Fibroblast of mammary gland (primary cell): ENCODE results near the gene ZNF723.
"Not testable (repeated sequence)": the region's sequence is repeated elsewhere in the genome, so short reads cannot be mapped to it uniquely, and the experiment has no call there.

Source experiments
- DNase-seq: peaks from one replicate; pipeline ENCODE4 v3.0.0-alpha.2; 2010; ENCODE audit warnings: low read depth
- H3K4me3 ChIP-seq: 2 replicates; pipeline ENCODE4 v1.5.1; 2011; ENCODE audit warnings: low read depth, mild to moderate bottlenecking, low read length, moderate library complexity; ENCODE audit not compliant: control insufficient read depth
- CTCF ChIP-seq: conservative IDR thresholded peaks from 2 replicates; pipeline ENCODE4 v1.5.1; 2011; ENCODE audit warnings: low read depth, low read length, inconsistent platforms; ENCODE audit not compliant: control insufficient read depth, insufficient read depth

ZNF723 gene

GRCh38 chr19:22814124-22814523 lies 18.0 kb upstream of the ZNF723 start:
- no peak overlapping the region for H3K4me3 ChIP-seq
- no peak for TF ChIP-seq CTCF
- no peak for DNase-seq

DNA sequence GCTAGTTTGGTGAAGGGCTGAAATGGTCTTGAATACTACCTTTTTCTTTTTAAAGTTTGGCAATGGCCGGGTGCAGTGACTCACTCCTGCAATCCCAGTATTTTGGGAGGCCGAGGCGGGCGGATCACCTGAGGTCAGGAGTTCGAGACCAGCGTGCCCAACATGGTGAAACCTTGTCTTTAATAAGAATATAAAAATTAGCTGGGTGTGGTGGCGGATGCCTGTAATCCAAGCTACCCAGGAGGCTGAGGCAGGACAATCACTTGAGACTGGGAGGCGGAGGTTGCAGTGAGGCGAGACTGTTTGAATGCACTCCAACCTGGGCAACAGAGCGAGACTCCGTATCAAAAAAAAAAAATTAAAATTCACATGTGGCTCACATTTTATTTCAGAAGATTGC lies 880 bp upstream of the ZNF723 start:
- no peak for DNase-seq
- TF ChIP-seq CTCF, result no peak
- no peak overlapping the region for H3K4me3 ChIP-seq

DNA sequence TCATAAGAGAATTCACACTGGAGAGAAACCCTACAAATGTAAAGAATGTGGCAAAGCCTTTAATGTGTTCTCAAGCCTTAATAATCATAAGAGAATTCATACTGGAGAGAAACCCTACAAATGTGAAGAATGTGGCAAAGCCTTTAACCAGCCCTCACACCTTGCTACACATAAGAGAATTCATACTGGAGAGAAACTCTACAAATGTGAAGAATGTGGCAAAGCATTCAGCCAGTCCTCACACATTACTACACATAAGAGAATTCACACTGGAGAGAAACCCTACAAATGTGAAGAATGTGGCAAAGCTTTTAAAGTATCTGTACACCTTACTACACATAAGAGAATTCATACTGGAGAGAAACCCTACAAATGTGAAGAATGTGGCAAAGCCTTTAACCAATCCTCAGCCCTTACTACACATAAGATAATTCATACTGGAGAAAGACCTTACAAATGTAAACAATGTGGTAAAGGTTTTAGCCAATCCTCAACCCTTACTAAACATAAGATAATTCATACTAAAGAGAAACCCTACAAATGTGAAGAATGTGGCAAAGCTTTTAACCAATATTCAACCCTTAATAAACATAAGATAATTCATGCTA lies 25.7 kb downstream of the ZNF723 start:
- not testable (repeated sequence) for H3K4me3 ChIP-seq, DNase-seq

DNA sequence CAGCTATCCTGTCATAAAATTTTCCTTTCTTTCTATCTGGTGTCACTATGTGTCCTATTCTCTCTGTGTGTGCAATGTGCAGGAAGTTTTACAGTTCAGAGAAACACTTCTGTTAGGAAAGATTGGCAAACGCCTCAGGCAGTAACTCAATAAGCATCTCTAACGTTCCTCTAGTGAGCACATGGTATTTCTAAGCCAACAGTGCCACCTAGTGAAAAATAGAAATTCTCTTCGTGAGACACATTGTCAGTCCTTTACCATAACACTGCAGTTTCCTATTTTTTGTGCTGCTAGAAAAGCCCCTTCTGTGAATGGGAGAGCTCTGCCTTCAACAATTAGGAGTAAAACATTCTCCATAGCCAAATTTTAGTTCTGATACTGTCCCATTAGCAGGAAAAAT lies 50.7 kb downstream of the ZNF723 start:
- no peak for TF ChIP-seq CTCF
- H3K4me3 ChIP-seq, result no peak overlapping the region
- peak; percentile 19 for DNase-seq

- no peak for DNase-seq
- no peak for TF ChIP-seq CTCF
- no peak overlapping the region for H3K4me3 ChIP-seq
Measured at GRCh38 chr19:22893855-22894270, 61.8 kb downstream of the ZNF723 start.

- no peak for TF ChIP-seq CTCF
- no peak for DNase-seq
Measured at GRCh38 chr19:22901431-22902130, 69.5 kb downstream of the ZNF723 start.

More at GRCh38 chr19:22901431-22902130, 69.5 kb downstream of the ZNF723 start:
- no peak overlapping the region for H3K4me3 ChIP-seq
